SU-DHL-6 (cell line): ENCODE results near the gene CTAG2.
"Not testable (repeated sequence)": the region's sequence is repeated elsewhere in the genome, so short reads cannot be mapped to it uniquely, and the experiment has no call there.

Experiments used
- CTCF ChIP-seq: fragments of 200-600 bp; sonication (generic); IDR thresholded peaks from one replicate; pipeline ENCODE4 v1.5.1; 2017; ENCODE audit warnings: antibody characterized with exemption, mild to moderate bottlenecking, low read length, moderate library complexity; ENCODE audit not compliant: insufficient read depth, poor library complexity, severe bottlenecking
- EZH2phosphoT487 ChIP-seq: fragments of 200-600 bp; sonication (generic), shearing (Covaris generic); conservative IDR thresholded peaks from 2 replicates; pipeline ENCODE4 v1.6.1; 2018; ENCODE audit warnings: mild to moderate bottlenecking, antibody characterized with exemption, low read length, moderate library complexity, mixed read lengths

DNA sequence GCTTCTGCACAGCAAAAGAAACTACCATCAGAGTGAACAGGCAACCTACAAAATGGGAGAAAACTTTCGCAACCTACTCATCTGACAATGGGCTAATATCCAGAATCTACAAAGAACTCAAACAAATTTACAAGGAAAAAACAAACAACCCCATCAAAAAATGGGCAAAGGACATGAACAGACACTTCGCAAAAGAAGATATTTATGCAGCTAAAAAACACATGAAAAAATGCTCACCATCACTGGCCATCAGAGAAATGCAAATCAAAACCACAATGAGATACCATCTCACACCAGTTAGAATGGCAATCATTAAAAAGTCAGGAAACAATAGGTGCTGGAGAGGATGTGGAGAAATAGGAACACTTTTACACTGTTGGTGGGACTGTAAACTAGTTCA, 37.1 kb upstream of the CTAG2 start:
- not testable (repeated sequence) for TF ChIP-seq CTCF, EZH2phosphoT487
